ENCODE data around the gene ZFYVE27.
A peak's percentile ranks its signal among the peaks of the same experiment; 100 is the strongest.

The ZFYVE27 gene

DNA sequence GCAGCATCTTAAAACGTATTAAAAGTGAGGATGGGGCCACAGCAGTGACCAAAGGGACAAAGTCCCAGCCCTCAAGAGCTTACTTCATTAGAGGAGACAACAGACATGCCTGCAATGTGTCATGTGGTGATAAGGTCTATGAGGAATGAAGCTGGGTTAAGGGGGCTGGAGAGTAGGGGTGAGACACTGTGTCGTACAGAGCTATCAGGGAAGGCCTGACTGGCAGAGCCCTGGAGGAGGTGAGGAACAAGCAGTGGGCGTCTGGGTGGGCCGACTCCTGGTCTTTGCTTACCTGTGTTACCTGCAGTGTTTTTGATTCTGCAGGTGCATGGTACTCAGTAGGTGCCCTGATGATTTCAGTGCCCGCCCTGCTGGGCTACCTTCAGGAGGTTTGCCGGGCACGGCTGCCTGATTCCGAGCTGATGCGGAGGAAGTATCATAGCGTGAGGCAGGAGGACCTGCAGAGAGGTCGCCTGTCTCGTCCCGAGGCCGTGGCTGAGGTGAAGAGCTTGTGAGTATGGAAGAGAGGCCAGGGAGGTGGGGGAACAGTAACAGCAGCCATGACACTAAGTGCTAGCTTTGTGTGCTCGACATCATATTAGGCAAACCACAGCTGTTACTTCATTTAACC is 7.6 kb downstream of the ZFYVE27 start:
- no peak for ATAC-seq
- no peak for DNase-seq

- no peak for DNase-seq
These were observed 10.6 kb downstream of the ZFYVE27 start for GRCh38 chr10:97747573-97747972.

GRCh38 chr10:97748116-97748515 is 11.2 kb downstream of the ZFYVE27 start:
- no peak for DNase-seq
- no peak for ATAC-seq

More at GRCh38 chr10:97747573-97747972, 10.6 kb downstream of the ZFYVE27 start:
- no peak for ATAC-seq

DNA sequence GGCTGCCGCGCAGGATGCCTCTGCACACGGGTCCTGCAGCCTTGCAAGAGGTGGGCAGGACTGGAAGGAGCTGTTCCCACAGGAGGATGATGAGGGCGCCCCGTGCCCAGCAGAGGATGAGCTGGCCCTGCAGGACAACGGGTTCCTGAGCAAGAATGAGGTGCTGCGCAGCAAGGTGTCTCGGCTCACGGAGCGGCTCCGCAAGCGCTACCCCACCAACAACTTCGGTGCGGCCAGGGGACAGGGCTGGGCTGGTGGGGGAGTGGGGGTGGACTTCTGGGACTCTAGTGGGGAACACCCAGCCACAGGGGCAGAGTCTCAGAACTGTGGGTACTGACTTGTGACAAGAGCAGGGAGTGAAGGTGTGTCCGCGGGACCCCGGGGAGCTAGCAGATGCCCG is 16.0 kb downstream of the ZFYVE27 start:
- DNase-seq (no peak), ATAC-seq (no peak)

DNA sequence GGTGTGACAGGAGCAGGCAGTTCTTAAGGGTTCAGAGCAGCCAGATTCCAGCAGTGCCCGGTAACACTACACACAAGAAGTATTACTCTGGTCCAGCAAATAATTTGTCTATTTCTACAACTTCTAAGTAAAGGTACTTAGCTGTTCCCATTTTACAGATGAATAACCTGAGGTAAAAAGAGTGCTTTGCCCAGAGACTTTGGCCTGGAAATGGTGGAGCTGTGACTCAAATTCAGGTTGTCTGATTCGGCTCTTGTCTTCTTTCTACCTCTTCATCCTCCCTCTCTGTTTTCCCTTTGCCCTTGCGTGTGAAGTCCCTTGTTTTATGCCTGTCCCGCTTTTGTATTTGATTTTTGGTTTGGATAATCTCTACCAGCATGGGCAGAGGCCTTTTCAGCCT is 17.8 kb downstream of the ZFYVE27 start:
- no peak for ATAC-seq
- DNase-seq, result no peak

DNA sequence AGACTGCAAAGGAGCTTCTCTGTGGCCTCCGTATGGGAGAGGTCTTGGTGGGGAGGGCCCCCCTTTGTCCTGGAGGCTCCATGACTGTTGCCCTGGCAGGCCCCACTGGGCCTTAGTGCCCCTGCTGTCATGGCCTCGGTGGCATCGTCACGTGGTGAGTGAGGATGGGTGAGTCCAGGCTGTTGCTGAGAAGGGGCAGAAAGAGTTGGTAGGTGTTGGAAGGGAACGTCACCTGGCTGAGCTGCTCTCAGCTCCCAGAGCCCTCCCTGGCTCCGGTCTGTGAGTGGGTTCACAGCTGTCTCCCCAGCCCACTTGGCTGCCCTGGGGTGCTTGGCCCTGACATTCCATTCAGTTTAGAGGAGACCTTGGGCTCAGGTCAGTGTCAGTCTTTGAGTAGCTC is 18.8 kb downstream of the ZFYVE27 start:
- ATAC-seq, result no peak
- DNase-seq, result no peak

GRCh38 chr10:97757471-97757870 is 20.5 kb downstream of the ZFYVE27 start:
- no peak for ATAC-seq

GRCh38 chr10:97759158-97759887 is 22.4 kb downstream of the ZFYVE27 start:
- peak; percentile 69 for DNase-seq
- peak; percentile 62 for ATAC-seq

More at GRCh38 chr10:97757471-97757870, 20.5 kb downstream of the ZFYVE27 start:
- no peak for DNase-seq

DNA sequence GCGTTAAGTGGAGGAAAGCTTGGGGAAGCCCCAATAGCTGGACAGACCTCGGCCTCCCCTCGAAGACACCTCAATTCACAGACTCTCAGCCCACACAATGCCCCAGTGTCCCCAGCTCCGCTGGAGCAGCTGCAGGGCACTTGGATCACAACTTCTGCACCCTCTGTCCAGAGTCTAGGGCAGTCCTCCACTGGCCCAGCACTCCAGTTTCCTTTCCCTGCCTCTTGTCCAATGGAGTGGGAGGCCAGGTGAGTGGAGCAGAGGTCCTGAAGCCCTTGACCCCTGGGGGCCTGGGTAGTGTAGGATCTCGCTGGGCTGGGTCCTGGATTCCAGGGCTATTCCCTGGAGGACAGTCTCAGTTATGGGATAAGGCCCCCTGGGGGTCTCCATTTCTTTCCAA is 23.0 kb downstream of the ZFYVE27 start:
- no peak for DNase-seq
- ATAC-seq, result no peak

DNA sequence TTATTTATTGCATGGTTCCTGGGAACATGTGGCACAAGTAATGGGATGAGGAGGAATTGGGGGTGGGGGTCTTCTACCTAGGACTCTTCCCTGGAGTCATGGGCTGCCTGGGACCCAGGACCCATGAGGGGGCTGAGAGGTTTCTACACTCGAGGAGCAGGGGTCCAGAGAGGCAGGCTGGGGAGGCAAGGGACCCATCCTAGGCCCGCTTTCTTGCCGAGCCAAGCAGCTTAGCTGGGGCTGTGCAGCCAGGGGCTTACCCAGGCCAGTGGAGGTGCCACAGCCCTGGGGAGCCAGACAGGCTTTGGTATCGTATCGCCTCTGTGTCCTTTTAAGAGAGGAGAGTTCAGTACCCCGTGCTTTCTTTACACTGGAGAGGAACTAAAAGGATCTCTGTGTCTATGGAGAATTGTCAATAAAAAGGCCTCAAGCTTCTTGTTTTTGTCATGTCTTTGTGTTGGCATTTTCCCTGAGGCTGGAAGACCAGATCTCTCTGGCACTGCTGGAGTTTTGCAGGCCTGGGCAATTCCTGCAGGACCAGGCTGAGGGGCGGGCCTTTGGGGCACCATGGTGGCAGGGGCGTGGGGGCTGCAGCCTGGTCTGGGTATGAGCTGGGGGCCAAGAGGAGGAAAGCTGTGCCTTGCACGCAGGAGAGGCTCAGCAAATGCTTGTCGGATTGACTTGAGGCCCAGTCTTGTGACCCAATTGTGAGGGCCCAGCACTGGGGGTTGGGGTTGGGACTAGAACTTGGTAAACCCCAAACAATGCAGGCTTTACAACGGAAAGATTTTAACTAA is 23.7 kb downstream of the ZFYVE27 start:
- no peak for ATAC-seq
- DNase-seq, result no peak

DNA sequence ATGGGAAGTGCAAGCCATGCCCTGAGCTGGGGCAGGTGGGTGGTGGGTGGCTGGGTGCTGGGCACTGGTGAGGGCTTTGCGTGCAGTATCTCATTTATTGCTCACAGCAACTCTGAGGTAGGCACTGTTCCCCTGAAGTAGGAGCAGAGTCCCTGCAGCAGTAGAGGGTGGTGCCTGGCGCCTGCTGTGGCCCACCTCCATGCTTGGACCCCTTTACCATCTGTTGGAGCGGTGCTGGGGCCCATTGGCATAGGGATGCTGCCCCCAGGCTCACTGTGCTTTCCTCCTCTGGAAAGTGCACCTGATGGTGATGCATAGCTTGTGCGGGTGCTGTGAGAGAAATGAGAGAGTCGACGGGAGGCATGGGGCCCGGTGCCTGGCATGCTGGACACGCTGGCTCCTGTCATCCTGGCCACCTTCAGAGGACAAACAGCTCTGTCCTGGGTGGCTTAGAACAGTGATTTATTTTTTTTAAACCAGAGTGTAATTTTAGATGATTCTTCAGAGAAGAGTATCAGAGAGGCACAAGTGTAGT is 24.5 kb downstream of the ZFYVE27 start:
- no peak for DNase-seq
- no peak for ATAC-seq

- DNase-seq, result no peak
These were observed 25.1 kb downstream of the ZFYVE27 start for GRCh38 chr10:97762056-97762455.

GRCh38 chr10:97762816-97763215 is 25.9 kb downstream of the ZFYVE27 start:
- ATAC-seq (no peak), DNase-seq (no peak)

More at GRCh38 chr10:97762056-97762455, 25.1 kb downstream of the ZFYVE27 start:
- ATAC-seq, result no peak

GRCh38 chr10:97763411-97763810 is 26.5 kb downstream of the ZFYVE27 start:
- DNase-seq (no peak), ATAC-seq (no peak)

DNA sequence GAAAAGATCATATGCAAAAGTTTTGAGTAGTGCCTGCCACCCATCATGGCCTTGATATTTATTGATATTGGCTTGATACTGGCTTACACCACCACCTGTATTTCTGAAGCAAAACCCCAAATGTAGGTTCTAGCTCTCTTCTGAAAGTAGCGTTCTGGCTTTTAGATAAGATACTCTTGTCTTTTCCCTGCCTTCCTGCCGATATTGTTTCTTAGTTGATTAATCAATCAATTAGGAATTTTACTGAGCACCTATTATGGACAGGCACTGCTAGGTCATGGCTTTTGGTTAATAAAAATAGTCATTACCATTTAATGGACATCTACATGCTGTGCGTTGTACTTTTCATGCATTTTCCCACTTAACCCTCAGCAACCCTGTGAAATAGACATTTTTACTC is 27.0 kb downstream of the ZFYVE27 start:
- ATAC-seq, result no peak
- DNase-seq, result no peak

DNA sequence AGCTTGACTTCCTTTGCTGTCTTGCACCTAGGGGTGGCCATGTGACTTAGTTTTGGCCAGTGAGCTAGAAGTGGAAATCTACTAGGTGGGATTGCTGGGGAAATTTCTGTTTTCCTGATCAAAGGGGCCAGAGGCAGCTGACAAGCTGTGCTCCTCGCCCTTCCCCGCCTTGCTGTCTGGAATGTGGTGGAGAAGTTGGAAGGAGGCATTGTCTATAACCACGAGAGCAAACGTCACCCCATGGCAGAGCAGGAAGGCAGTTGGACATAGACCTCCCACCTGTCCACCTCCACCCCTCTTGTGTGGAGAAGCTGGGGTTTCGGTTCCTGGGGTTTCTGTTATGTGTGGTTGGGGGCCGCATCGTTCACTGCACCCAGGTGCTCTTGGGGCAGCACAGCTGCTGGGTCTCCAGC is 27.6 kb downstream of the ZFYVE27 start:
- DNase-seq, result no peak
- no peak for ATAC-seq

GRCh38 chr10:97765201-97765600 is 28.3 kb downstream of the ZFYVE27 start:
- DNase-seq (no peak), ATAC-seq (no peak)

- ATAC-seq (no peak), DNase-seq (no peak)
These were observed 29.3 kb downstream of the ZFYVE27 start for GRCh38 chr10:97766106-97766810.

DNA sequence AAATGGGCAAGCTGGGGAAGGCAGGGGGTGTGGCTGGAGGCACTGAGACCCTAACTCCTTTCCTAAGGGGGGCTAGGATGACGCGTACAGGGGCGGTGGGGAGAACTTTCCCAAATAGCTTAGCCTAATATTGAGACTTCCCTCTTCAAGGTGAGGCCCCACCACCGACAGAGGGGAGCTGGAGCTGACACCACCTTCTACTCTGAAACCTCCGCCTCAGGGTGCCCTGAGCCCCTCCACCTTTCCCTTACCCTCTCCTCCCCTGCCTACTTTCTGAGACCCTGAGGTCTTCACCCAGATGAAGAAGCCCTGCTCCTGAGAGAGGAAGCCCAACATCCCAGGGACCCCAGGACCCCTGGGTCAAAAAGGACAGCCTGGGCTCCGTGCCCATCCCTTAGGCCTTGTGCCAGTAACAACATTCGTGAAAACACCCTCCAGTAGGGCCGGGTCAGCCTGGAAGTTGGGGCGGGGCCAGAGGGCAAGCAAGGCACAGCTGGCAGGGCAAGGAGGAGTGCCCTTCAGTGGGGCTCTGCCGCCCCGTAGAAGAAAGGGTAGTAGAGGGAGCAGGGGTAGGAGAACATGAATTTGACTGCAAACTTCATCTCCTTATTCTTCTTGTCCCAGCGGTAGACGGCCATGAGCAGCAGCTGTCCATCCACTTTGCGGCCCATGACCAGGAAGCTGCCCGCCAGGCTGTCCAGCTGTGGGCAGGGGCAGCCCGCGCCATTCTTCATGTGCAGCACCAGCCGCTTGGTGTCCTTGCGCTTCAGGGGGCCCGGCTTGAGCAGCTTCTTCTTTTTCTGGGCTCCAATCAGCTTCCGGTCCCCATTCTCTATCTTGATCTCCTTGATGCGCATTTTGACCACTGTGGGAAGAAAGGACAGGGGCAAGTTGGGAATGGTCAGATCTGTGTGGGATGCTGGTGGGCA is 30.3 kb downstream of the ZFYVE27 start:
- DNase-seq, result no peak
- ATAC-seq, result no peak

GRCh38 chr10:97768322-97769315 is 31.7 kb downstream of the ZFYVE27 start:
- DNase-seq (no peak), ATAC-seq (no peak)

All from stimulated activated naive CD8-positive, alpha-beta T cell treated with anti-CD3 and anti-CD28 coated beads, Interleukin-15, Interleukin-2, amounts not matched to agents 100 U/mL and 50 U/mL, for 24 hours (primary cell).